GM12878 (cell line): ENCODE measurements around the gene BNIP3.

Experiments used
- ASH2L ChIP-seq: fragments of 300-600, 200-600 bp; sonication (generic); IDR thresholded peaks from 2 replicates; pipeline ENCODE4 v1.6.1; 2017; ENCODE audit warnings: low read depth, mild to moderate bottlenecking, borderline replicate concordance
- BRCA1 ChIP-seq: IDR thresholded peaks from 2 replicates; pipeline ENCODE4 v1.6.1; 2011; ENCODE audit warnings: low read depth, low read length, improper control_type of control experiment
- CHD2 ChIP-seq: IDR thresholded peaks from 2 replicates; pipeline ENCODE4 v1.6.1; 2011; ENCODE audit warnings: low read depth, low read length, improper control_type of control experiment, borderline replicate concordance
- FOXM1 ChIP-seq: IDR thresholded peaks from 2 replicates; pipeline ENCODE4 v1.6.1; 2012; ENCODE audit warnings: low read depth, mild to moderate bottlenecking, inconsistent platforms, low read length, moderate library complexity
- NFYB ChIP-seq: IDR thresholded peaks from 2 replicates; pipeline ENCODE4 v1.6.1; 2011; ENCODE audit warnings: low read depth, mild to moderate bottlenecking, low read length, improper control_type of control experiment, moderate library complexity; ENCODE audit not compliant: insufficient read depth
- POLR2A ChIP-seq: IDR thresholded peaks from 2 replicates; pipeline ENCODE4 v1.6.1; 2011; ENCODE audit warnings: low read depth, mild to moderate bottlenecking, low read length
- POLR2AphosphoS5 ChIP-seq: IDR thresholded peaks from 2 replicates; pipeline ENCODE4 v1.6.1; 2011; ENCODE audit warnings: mild to moderate bottlenecking, low read length, inconsistent platforms
- RFX5 ChIP-seq: IDR thresholded peaks from 2 replicates; pipeline ENCODE4 v1.6.1; 2011; ENCODE audit warnings: low read depth, low read length, improper control_type of control experiment
- SP1 ChIP-seq: IDR thresholded peaks from one replicate; pipeline ENCODE4 v1.6.1; 2011; ENCODE audit warnings: low read depth, low read length
- TCF12 ChIP-seq: IDR thresholded peaks from 2 replicates; pipeline ENCODE4 v1.6.1; 2011; ENCODE audit warnings: low read depth, mild to moderate bottlenecking, low read length
- ZNF24 ChIP-seq: fragments of 450-650 bp; IDR thresholded peaks from 2 replicates; pipeline ENCODE4 v1.6.1; 2017; ENCODE audit warnings: antibody characterized with exemption, mild to moderate bottlenecking
- TF ChIP-seq, protein P1 (sequence below), 3 experiments: IDR thresholded peaks in 2 of 3; conservative IDR thresholded peaks in 1 of 3; 2 replicates each; pipeline ENCODE4 v1.5.1; 2011; ENCODE audit warnings: low read depth in 3 of 3, low read length in 3 of 3, mild to moderate bottlenecking in 3 of 3, control low read depth in 2 of 3, moderate library complexity in 2 of 3, inconsistent platforms in 1 of 3, mixed read lengths in 1 of 3; ENCODE audit not compliant: control insufficient read depth in 2 of 3, insufficient read depth in 1 of 3; ENCODE audit errors: extremely low read depth in 1 of 3
- TF ChIP-seq, protein P2 (sequence below): IDR thresholded peaks from 2 replicates; pipeline ENCODE4 v1.6.1; 2012; ENCODE audit warnings: low read depth, low read length, improper control_type of control experiment

DNA sequence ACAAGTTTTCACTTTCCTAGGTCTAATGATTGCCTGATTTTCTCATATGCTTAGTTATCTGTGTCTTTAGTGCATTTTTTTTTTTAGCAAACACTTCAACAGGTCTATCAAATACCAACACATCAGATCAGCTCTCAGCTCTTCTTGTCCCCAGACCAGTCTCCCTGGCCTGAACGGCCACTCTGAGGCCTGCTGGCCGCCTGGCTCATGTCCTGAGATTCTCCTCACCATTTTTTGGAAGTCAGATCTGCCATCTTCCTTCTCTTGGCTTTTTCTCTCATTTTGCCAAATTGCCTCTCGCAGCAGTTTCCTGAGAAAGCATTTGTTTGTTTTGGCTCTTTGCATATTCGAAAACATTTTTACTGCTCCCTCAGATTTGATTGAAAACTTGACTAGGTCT, 51.6 kb downstream of the BNIP3 start:
- TF ChIP-seq, protein P1, sequence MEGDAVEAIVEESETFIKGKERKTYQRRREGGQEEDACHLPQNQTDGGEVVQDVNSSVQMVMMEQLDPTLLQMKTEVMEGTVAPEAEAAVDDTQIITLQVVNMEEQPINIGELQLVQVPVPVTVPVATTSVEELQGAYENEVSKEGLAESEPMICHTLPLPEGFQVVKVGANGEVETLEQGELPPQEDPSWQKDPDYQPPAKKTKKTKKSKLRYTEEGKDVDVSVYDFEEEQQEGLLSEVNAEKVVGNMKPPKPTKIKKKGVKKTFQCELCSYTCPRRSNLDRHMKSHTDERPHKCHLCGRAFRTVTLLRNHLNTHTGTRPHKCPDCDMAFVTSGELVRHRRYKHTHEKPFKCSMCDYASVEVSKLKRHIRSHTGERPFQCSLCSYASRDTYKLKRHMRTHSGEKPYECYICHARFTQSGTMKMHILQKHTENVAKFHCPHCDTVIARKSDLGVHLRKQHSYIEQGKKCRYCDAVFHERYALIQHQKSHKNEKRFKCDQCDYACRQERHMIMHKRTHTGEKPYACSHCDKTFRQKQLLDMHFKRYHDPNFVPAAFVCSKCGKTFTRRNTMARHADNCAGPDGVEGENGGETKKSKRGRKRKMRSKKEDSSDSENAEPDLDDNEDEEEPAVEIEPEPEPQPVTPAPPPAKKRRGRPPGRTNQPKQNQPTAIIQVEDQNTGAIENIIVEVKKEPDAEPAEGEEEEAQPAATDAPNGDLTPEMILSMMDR (IDR thresholded peaks at IDR 0.05 in 2 of 3, conservative IDR thresholded peaks at IDR 0.05 in 1 of 3; ENCODE audit: control insufficient read depth in 2 of 3, extremely low read depth in 1 of 3, insufficient read depth in 1 of 3, low read depth in 3 of 3, low read length in 3 of 3) = no peak
- TF ChIP-seq BRCA1 (no peak), POLR2AphosphoS5 (no peak), POLR2A (no peak), TCF12 (no peak), NFYB (no peak), FOXM1 (no peak), ASH2L (no peak), ZNF24 (no peak), RFX5 (no peak), SP1 (no peak), CHD2 (no peak)
- TF ChIP-seq, protein P2, sequence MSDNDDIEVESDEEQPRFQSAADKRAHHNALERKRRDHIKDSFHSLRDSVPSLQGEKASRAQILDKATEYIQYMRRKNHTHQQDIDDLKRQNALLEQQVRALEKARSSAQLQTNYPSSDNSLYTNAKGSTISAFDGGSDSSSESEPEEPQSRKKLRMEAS = no peak
